NCI-H446 (cell line): ENCODE results near the gene STYXL2.

ENCODE experiments used
- DNase-seq, 2 experiments: peaks; one replicate each; lab custom pipeline; 2025; lab: John Stamatoyannopoulos, UW

Gene STYXL2

DNA sequence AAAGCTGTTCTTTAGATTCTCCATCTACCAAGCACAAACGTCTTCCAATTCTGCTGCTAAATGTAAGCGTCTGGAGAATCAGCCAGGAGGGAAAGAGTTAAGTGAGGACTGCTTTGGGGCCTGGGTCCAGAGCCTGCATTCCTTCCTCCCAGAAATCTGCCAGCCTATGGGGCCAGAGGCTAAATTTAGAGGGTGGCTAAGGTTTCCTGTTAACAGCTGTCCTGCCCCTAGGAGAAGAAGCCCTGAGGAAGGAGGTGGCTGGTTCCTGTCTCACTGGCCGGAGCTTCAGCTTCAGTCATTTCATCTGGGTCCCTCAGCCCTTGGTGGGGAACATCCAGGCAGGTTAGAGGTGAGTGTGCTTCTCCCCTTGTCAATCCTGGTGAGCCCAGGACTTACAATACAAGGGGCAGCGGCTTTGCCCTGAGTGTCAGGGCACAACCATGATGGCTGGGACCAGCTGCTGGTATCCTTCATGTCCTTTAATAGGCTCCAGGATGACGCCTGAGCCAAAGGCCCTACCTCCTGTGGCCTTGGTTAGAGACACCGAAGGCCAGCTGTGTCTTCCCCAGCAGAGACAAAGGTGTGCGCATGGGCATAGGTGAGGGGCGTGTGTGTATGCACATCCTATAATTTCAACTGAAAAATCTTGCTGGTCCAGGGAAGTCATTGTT, at the start of gene STYXL2:
STYXL2 (plus strand) TSS at position 230 of the 671 bp plus-strand sequence. CDS start 775 bp downstream, outside the sequence.
- no peak for DNase-seq

DNA sequence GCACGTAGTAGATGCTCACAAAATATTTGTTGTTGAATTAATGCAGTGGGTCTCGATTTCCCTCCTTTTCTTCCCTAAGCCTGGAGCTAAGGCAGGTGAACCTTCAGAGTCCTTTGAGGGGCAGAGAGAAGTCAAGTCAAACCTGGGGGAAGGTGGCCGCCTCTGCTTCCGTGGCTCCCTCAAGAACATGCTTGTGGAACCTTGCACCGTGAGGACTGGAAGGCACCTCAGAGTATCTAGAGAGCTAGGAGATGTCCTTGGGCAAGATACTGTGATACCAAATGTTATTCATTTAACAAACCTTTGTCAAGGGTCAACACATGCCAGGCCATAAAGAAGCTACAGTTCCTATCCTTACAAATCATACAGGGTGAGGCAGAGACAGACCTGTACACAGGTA, 42.0 kb upstream of the STYXL2 start:
- no peak for DNase-seq

DNA sequence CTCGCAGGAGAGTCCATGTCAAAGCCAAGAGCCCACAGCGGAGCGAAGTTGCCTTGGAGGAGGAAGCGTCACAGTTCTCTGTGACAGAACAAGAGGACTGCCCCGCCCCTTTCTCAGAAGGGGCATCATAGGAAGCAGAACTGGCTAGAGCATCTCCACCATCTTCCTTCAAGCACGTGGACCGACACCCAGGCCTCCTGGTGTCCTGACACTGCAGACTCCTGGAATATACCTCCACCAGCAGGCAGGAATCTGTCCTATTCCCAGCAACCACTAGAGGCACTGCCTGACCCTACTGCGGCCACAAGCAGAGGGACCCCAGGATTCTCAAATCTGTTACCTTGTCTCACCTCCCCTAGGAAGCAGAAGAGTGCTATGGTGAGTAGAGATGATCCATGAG, 41.5 kb upstream of the STYXL2 start:
- DNase-seq: peak in 1 of 2 experiments; percentile 13

DNA sequence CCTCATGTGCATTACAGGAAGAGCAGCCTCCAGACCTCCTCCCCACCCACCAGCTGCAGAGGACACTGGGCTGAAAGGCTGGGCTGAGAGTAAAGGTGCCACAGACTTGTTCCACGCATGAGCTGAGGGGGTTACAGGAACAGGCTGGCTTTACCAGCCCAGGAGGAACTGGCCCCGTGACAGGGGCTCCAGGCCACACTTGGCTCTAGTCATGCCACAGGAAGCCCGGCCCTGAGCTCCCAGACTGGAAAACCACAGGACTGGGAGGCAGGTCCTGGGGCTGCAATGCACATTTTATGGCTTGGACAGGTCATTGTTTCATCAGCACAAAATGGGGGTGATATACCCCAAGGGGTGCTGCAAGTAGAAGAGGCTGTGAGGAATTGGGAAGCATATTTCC, 39.3 kb upstream of the STYXL2 start:
- DNase-seq: no peak

DNA sequence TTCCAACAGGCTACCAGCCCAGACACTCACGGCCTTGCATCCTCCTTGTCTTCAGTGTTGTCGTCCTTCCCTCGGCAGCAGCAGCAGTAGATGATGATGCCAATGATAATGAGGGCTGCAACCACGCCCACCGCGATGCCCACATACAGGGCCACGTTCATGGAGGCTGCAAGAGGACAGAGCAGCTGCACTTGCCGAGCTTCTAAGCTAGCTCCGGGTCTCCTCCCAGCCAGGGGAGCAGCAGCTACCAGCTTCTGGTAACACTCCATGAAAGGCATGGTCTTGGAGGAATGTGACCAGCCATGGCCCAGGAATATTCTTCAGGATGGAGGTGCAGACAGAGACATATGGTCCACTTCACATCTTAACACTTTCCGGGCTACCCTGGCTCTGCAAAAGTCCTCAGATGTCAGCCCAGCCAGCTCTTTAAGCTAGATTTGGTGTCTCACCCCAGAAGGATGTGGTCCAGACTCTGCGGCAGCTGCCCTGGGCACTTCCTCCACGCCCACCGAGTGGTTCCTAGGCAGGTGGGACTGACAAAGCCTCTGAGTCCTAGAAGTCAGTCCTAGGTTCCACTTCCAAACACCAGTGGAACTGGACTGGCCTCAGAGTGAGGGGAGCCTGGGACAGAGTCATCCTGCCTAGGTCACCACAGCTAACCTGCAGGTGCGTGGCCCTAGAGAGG, 38.8 kb upstream of the STYXL2 start:
- DNase-seq: no peak

DNA sequence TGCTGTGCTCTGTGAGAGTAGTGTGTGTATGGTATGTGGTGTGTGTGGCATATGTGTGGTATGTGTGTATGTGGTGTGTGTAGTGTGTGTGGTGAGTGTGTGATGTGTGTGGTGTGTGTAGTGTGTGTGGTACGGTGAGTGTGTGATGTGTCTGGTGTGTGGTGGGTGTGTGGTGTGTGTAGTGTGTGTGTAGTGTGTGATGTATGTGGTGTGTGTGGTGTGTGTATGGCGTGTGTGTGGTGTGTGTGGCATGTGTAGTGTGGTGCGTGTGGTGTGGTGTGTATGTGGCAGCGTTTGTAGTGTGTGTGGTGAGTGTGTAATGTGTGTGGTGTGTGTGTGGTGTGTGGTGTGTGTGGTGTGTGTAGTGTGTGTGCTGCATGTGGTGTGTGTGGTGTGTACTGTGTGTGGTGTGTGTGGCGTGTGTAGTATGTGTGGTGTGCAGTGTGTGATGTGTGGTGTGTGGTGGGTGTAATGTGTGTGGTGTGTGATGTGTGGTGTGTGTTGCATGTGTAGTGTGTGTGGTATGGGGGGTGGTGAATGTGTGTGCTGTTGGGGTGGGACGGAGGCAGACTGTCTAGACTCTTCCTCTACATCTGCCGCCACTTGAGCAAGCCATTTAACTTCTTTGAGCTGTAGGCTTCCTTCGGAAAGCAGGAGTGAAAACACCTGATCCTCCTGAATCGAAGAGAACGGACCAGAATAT, 37.2 kb upstream of the STYXL2 start:
- peak in 1 of 2 experiments; percentile 38 for DNase-seq

DNA sequence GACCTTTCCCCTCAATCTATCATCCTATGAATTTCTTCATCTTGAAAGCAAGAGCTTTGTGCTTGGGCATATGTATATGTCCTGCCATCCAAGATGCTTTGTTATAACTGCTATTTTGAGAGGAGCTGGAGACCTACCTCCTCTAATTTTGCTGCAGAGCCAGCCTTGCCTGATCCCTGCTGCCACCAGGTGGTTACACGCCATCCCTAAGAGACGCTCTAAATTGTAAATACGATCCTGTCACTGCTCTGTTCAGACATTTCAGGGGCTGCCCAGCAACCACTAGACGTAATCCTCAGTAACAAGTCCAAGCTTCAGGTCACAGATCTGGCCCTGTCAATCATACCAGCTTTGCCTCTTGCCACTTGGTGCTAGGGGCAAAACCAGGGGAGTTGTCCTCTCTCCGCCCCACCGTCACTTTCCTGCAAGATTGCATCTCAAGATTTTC, 36.6 kb upstream of the STYXL2 start:
- peak; percentile 39 to 45 for DNase-seq

DNA sequence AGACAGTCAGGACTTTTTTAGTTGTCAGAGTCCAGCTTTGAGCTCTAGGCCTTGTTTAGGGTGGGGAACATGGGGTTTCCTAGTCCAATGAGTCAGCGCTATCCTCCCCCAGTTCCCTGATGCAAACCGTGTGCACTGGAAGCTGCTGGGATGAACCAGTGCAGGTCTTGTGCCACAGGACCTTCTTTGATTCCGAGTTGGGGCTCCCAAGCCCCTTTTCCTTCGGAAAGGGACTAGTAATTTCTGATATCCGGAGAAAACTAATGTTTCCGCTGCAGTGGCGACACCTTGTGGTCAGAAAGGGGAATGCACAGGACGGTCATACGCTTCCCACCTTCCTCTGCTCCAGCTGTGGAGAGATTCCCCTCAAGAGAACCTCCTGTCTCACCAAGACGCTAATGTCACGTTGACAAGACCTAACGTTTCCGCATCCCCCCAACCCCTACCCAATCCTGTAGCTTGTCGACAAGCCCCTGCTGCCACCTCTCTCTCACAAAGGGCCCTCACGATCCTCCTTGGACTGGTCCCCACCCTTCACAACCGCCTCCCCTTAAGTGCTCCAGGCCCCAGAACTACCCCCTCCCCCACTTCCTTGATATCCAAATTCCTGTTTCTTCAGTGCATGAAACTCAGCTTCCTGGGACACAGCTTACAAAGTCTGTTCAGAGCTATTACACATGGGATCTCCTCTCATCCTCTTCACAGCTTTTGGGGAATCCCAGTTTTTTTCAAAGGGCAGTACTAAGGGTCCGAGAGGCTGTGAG, 34.6 kb upstream of the STYXL2 start:
- DNase-seq: peak; percentile 58 to 83

DNA sequence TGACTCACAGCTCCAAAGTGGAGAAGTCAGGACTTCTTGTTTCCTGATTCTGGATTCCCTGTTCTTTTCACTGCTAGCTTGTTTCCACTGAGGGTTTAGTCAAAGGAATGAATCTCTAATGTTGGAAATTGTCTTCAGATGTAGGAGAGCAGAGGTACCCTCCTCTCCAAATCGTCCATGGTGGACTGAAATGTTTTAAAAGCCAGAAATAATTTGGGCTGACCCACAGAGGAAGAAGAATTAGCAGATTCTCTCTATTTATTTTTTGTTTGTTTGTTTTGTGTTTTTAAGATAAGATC, 34.1 kb upstream of the STYXL2 start:
- no peak for DNase-seq

DNA sequence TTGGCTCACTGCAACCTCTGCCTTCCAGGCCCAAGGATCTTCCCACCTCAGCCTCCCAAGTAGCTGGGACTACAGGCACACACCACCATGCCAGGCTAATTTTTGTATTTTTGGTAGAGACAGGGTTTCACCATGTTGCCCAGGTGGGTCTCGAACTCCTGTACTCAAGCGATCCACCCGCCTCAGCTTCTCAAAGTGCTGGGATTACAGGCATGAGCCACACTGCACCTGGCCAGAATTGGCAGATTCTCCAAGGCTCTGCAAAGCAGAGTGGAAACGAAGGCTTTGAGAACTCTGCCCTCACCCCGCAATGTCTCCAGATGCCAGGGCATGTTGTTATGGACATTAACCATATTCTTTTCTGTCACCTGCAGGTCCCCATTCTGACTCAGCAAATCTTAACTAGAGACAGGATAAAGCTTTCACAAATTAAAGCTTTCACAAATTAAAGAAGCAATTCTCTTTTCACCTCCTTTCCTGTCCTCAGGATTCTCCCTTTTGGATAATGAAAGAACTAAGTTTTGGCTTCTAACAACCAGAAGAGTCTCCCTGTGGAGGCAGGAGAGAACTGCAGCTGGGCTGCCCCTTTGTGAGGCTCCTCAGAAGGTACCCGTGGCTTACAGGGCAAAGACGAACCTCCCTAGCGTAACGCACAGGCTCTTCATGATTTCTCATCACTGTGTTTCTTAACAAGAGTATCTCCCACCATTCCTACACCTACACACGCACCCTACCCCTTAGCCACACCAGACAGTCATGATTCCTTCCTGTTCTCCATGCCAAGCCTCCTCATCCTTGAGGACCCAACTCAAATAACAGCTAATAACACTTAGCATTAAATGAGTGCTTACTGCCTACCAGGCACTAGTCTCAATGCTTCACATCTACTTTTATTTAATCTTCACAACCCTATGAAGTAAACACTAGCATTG, 33.5 kb upstream of the STYXL2 start:
- DNase-seq: no peak

DNA sequence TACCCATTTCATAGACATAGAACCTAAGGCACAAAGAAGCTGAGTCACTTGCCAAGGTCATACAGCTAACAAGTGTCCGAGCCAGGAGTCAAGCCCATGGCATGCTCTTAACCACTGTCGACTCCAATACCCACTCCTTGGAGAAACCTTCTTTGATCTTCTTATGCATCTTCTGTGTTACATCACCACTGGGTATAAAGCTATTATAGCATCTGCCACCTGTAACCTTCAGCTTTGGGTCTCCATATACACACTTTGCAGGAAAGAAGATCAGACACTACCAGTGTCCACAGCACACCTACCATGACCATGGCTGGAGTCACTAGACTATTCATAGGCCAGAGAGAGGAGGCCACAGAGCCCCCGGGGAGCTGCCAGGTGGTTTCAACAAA, 32.8 kb upstream of the STYXL2 start:
- no peak for DNase-seq

DNA sequence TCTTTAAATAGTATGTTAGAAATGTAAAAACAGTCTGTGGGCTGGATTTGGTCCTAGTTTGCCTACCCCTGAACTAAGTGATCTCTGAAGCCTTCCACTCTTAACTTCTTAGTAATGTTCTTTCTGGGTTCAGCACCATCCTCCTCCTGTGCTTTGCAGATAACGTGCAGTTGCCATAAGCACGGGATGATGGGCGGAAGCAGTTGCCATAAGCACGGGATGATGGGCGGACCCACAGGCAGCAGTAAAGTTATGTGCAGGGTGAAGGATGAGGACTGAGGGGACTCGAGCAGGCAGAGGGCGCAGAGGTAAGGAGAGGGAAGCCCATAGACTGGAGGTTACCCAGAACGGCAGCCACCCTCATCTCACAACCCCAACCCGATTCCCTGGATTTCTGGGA, 29.3 kb upstream of the STYXL2 start:
- no peak for DNase-seq

DNA sequence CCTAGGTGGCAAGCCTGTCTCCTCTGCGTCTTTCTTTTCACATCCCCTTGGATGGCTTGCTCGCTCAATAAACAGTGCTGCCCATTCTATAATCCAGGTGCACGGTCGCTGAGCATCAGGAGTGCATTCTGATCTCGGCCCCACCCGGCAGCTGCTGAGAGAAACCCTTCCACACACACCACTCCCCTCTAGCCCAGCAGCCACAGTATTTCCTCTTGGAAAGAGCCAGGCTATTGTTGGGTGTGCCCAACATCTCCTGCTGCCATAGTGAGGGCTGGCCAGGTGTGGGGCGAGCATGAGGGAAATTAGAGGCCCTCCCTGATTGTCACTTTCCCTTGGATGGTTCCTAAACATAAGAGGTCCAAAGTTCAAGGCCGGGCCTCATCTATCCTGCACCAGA, 28.4 kb upstream of the STYXL2 start:
- DNase-seq: no peak

DNA sequence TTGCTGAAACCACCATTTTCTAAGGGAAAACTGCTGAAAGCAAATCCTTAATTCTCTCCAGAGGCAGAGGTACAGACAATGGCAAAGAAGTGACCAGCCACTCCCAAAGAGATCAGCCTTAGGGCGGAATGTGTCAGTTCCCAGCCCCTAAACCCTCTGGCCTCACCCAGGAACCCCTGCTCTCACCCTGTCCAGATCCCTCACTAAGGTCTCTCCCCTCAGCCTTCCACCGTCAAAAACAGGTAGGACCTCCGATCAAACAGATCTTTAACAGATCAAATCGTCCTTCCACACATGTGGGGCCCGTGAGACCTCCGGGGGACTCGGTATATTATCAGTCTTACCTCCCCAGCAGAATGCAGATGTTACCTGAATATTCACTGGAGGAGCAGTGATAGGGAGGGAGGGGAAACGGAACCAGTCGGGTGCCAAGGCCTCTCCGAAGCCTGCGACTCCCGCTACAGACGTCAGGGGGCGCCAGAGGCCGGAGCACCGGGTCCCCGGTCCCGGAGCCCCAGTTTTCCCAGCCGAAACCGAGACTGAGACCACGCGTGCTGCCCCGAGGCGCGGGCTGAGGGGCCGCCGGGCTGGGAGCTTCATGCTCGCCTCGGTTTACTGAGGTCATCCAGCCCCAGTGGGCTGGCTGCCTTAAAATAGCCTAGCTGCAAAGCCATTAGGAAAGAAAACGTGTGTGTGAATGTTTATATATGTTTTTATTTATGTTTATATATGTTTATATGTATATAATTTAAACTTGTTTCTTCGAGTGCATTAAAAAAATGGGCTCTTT, 27.3 kb upstream of the STYXL2 start:
- DNase-seq: peak; percentile 70 to 89

DNA sequence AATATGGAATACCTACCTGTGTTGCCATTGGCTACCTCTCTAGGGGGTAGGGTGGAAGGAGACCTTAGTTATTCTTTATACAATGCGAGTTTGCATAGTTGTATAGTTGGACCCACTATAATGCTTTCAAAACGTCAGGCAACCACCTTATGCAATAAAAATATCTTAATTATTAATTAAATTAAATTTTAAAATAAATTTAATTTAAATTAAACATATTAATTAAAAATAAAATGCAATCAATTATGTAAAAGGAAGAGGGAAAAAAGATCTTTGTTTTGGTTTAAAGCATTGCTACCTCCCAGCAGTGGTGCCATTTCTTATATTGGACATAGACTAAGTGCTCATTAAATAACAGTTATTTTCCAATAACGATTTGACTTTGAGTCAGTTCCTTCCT, 26.0 kb upstream of the STYXL2 start:
- DNase-seq: no peak

DNA sequence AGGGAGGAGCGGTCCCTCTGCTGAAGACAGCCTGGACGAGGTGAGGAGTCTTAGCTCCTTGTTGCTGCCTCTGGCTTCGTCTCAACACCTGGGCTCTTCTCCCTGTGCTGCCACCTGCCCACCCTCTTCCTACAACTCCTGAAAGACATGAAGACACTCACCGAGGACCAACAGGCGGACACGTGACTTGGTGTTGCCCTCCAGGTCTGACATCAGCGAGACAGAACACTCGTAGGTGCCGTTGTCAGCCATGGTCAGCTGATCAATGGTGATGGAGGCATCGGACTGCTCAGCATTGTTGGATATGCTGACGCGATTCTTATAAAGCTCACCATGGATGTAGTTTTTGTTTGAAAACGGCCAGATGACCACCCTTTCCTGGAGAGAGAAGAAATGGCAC, 25.1 kb upstream of the STYXL2 start:
- DNase-seq: no peak

DNA sequence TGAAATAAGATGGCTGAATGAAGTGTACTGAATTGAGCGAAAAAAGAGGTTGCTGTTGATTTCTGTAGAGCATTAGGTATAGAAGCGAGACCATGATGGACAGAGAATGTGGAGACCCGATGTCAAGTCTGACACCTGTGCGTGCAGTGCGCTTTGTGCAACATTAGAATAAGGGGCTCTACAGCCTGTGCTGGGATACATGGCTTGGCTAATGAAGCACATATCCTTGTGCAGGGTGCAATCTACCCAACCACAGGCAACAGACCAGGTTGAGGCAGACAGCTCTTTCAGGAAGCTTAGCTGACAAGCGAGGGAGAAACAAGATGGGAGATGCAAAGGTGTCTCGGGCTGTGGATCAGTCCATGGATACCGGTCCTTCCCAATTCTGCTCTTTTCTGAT, 22.6 kb upstream of the STYXL2 start:
- no peak for DNase-seq

DNA sequence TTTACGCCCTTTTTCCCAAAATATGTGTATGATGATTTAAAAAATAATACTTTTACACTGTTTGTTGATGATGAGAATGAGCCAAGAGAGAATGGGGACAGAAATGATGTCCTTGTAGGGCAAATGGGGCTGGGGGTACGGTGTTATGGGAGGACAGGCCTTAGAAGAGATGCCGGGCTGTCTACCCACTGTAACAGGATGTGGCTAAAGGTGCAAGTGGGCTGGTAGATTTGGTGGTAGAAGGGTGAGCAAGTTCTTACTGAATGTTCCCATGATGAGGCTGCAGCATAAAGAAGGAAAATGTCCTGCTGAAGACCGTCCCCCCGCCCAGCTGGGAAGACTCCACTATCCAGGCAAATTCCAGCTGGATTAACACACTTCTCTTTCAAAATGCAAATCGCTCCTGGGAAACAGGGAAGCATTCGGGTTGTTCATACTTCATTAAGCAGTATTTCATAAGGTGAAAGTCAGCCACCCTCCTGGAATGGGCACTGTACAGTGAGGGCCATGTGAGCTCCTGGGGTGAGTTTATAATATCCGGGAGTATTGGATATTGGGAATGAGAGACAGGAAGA, 17.7 kb upstream of the STYXL2 start:
- no peak for DNase-seq

DNA sequence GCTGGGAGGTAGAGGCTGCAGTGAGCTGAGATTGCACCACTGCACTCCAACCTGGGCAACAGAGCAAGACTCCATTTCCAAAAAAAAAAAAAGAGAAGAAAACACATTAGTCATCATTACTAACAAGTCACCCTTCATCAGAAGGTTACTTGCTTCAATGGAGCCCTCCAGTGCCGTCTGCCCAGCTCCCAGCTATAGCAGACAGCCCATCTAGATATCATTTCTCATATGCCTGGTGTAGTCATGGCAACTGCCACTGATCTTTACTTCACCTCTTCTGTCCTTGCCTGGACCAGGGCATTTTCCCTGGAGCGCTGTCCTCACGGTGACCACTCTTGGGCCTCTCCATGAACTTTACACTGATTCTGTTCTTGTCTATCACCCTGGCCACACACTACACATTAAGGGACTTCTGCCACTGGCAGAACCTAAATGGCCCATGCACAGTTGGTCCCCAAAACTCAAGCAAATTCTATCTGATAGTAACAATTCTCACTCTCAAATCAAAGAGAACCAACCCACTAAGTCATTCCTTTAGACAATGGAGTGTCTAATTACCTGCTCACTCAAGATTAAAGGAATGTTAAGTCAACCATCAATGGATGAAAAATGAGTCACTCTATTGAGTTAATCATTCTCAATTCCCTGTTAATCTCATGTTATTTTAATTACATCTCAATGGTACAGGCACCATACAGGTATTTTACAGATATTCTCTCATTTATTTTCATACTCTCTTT, 16.6 kb upstream of the STYXL2 start:
- DNase-seq: no peak

DNA sequence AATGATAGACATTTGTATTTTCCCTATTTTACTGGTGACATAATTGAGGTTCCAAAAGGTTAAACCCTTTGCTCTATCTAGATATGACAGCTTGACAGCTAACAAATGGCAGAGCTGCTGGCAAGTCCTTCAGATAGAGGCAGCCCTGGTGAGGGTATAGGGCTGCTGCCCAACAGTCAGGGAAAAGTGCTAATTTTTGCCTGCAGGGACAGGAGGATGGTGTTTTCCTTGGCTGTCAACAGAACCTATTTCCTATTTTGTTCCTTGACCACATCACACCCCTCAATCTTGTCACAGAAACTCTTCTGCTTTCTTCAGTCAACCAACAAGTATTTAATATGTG, 16.0 kb upstream of the STYXL2 start:
- no peak for DNase-seq
